Measurements from ENCODE around the gene PTEN.
"Not testable (repeated sequence)": the region's sequence is repeated elsewhere in the genome, so short reads cannot be mapped to it uniquely, and the experiment has no call there.

The PTEN gene

GRCh38 chr10:87869773-87870551 is 6.5 kb downstream of the PTEN start:
- no peak for DNase-seq (ENCODE audit: low read depth in 2 of 2)

GRCh38 chr10:87872828-87873227 is 9.4 kb downstream of the PTEN start:
- DNase-seq (ENCODE audit: low read depth in 2 of 2): no peak

GRCh38 chr10:87873656-87874055 is 10.2 kb downstream of the PTEN start:
- no peak for DNase-seq (ENCODE audit: low read depth in 2 of 2)

- DNase-seq (ENCODE audit: low read depth in 2 of 2): no peak
Measured at GRCh38 chr10:87875929-87876571, 12.6 kb downstream of the PTEN start.

GRCh38 chr10:87878664-87879459 is 15.4 kb downstream of the PTEN start:
- no peak for DNase-seq (ENCODE audit: low read depth in 2 of 2)

- DNase-seq (ENCODE audit: low read depth in 2 of 2): no peak
Measured at GRCh38 chr10:87880336-87880735, 16.9 kb downstream of the PTEN start.

- not testable (repeated sequence) for DNase-seq (ENCODE audit: low read depth in 2 of 2)
Measured at GRCh38 chr10:87881373-87882059, 18.1 kb downstream of the PTEN start.

- DNase-seq (ENCODE audit: low read depth in 2 of 2): no peak
Measured at GRCh38 chr10:87882555-87883294, 19.3 kb downstream of the PTEN start.

- DNase-seq (ENCODE audit: low read depth in 2 of 2): no peak
Measured at GRCh38 chr10:87886635-87887034, 23.2 kb downstream of the PTEN start.

- no peak for DNase-seq (ENCODE audit: low read depth in 2 of 2)
Measured at GRCh38 chr10:87887146-87887545, 23.7 kb downstream of the PTEN start.

GRCh38 chr10:87887548-87888289 is 24.3 kb downstream of the PTEN start:
- no peak for DNase-seq (ENCODE audit: low read depth in 2 of 2)

- DNase-seq (ENCODE audit: low read depth in 2 of 2): no peak
Measured at GRCh38 chr10:87895430-87895829, 32.0 kb downstream of the PTEN start.

- DNase-seq (ENCODE audit: low read depth in 2 of 2): no peak
Measured at GRCh38 chr10:87896216-87896615, 32.8 kb downstream of the PTEN start.

GRCh38 chr10:87897957-87898356 is 34.5 kb downstream of the PTEN start:
- not testable (repeated sequence) for DNase-seq (ENCODE audit: low read depth in 2 of 2)

- not testable (repeated sequence) for DNase-seq (ENCODE audit: low read depth in 2 of 2)
Measured at GRCh38 chr10:87903396-87903795, 40.0 kb downstream of the PTEN start.

- no peak for DNase-seq (ENCODE audit: low read depth in 2 of 2)
Measured at GRCh38 chr10:87913156-87913921, 49.9 kb downstream of the PTEN start.

GRCh38 chr10:87915406-87915805 is 52.0 kb downstream of the PTEN start:
- DNase-seq (ENCODE audit: low read depth in 2 of 2): no peak

GRCh38 chr10:87915989-87916388 is 52.6 kb downstream of the PTEN start:
- no peak for DNase-seq (ENCODE audit: low read depth in 2 of 2)

- no peak for DNase-seq (ENCODE audit: low read depth in 2 of 2)
Measured at GRCh38 chr10:87916515-87916914, 53.1 kb downstream of the PTEN start.
